ENCODE results near the gene PRKAG2.

GRCh38 chr7:151801782-151802468 lies 75.0 kb downstream of the PRKAG2 start:
- TF ChIP-seq CTCF (IDR thresholded peaks at IDR 0.05): no peak
- no peak for TF ChIP-seq POLR2A (IDR thresholded peaks at IDR 0.05)
- no peak for TF ChIP-seq EP300 (IDR thresholded peaks at IDR 0.05)
